Stimulated activated CD4-positive, alpha-beta T cell treated with anti-CD3 and anti-CD28 coated beads, Interleukin-4, amount 100 ng/mL, for 48 hours (primary cell): ENCODE data around the gene SLC35F6.
"Not testable (repeated sequence)": the region's sequence is repeated elsewhere in the genome, so short reads cannot be mapped to it uniquely, and the experiment has no call there.

Source experiments
- DNase-seq, 2 donors: peaks; one replicate each; pipeline ENCODE4 v3.0.0-alpha.2; 2020; ENCODE audit warnings: low read depth in 2 of 2

Gene SLC35F6

GRCh38 chr2:26756337-26756736 is 7.7 kb upstream of the SLC35F6 start:
- no peak for DNase-seq

- no peak for DNase-seq
Measured at GRCh38 chr2:26757873-26758789, 6.0 kb upstream of the SLC35F6 start.

DNA sequence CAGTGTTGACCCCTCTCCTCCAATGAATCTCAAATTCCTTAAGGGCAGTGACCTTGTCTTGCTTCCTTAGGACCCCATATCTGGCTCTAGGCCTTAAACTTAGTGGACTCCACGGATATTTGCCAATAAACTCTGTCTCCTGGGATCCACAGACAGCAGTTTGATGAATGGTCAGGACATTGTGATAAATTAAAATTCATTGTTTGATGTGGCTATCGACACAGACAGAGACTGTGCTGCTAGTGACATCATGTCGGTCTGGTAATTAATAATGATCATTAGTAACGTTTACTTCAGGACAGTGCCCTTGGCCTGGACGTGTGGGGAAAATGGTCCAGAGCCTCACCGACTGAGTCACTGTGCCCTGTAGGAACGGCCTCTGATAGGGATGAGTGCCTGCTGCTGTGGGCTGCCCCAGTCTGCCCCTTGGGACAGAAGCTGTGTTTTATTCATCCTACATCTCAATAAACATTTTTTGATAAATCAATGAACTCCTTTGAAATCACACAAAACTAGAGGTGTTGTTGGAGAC is 5.2 kb upstream of the SLC35F6 start:
- no peak for DNase-seq

DNA sequence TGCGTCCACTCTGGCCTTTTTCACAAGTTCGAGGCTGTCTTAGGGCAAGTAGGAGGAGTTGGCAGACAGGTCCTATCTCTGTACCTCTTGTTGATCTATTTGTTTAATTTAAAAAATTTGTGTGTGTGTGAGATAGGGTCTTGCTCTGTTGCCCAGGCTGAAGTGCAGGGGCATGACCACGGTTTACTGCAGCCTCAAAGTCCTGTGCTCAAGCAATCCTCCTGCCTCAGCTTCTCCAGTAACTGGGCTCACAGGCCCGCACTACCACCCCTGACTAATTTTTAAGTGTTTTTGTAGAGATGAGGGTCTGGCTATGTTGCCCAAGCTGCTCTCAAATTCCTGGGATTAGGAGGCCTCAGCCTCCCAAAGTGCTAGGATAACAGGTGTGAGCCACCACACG is 4.2 kb upstream of the SLC35F6 start:
- no peak for DNase-seq

GRCh38 chr2:26760991-26761390 is 3.1 kb upstream of the SLC35F6 start:
- not testable (repeated sequence) for DNase-seq

- DNase-seq, result no peak
Measured at GRCh38 chr2:26763019-26763418, 1.1 kb upstream of the SLC35F6 start.

DNA sequence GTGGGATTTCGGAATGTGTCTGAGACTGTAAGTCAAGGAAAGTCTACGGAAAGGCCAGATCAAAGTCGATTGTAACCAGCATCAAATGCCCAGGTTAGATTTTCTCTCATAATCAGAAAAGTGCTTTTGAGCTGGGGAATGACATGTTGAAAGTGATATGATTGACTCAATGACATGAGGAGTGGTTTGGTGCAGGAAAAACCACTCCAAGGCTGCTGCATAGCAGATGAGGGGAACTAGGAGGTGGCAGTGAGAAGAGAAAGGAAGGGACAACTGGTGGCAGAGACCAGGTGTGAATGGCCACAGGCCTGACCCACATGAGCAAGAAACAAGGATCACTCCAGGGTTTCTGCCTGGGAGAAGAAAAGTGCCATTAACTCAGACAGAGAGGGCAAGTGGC is 822 bp downstream of the SLC35F6 start:
- DNase-seq, result no peak

GRCh38 chr2:26765475-26766200 is 1.6 kb downstream of the SLC35F6 start:
- DNase-seq, result no peak

GRCh38 chr2:26767129-26767528 is 3.0 kb downstream of the SLC35F6 start:
- DNase-seq, result no peak

DNA sequence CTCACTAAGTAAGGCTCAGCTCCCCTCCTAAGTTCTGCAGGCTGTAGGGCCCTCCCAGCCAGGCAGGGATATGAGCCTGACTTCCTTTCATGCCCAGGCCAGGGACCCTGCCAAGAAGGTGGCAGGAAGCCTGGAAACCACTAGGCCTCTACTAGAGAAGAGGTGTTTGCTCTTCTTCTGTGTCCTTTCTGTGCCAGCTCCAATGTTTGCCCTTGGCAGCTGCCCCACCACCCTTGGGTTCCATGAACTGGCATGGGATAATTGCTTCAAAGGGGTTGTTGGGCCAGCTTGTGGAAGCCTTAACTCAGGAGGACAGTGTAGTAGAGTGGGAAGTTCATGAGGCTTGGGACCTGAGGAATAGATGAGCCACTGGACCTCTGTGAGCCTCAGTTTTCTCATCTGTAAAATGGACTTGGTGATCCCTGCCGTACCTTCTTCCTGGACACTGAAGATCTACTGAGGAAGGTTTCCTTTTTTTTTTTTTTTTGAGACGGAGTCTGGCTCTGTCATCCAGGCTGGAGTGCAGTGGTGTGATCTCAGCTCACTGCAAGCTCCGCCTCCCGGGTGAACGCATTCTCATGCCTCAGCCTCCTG is 3.9 kb downstream of the SLC35F6 start:
- DNase-seq, result no peak

GRCh38 chr2:26768759-26769088 is 4.6 kb downstream of the SLC35F6 start:
- DNase-seq, result no peak

- no peak for DNase-seq
Measured at GRCh38 chr2:26769089-26769761, 5.1 kb downstream of the SLC35F6 start.

DNA sequence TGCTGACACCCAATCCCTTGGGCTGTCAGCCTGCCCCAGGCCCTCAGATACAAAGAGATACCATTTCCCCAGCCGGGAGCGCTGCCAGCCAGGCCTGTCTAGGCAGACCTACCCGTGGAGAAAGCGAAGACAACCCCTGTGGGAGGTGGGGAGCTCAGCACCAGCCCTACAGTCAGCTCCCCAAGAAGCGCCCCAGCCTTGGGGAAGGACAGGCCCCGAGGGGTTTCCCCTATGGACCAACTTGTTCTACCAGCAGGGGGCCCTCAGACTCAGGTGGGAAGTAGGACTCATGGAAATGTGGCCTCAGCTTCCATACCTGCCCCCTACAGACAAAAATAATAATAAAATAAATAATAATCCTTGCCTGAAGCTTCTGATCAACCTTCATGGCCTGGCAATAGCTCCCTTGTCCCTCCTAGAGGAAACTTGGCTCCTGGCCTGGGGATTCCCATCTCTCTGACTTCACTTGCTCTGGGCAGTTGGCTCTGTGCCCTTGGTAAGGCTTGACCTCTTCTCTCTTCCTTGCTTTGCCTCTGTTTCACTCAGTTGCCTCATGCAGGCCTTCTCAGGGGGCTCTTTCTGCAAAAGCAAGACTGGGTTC is 7.0 kb downstream of the SLC35F6 start:
- DNase-seq, result no peak

- DNase-seq, result no peak
Measured at GRCh38 chr2:26772064-26773001, 8.2 kb downstream of the SLC35F6 start.

- DNase-seq, result no peak
Measured at GRCh38 chr2:26776195-26776800, 12.2 kb downstream of the SLC35F6 start.

DNA sequence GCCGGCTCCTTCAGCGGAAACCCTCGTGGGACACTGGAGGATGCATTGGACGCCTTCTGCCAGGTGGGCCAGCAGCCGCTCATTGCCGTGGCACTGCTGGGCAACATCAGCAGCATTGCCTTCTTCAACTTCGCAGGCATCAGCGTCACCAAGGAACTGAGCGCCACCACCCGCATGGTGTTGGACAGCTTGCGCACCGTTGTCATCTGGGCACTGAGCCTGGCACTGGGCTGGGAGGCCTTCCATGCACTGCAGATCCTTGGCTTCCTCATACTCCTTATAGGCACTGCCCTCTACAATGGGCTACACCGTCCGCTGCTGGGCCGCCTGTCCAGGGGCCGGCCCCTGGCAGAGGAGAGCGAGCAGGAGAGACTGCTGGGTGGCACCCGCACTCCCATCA is 14.0 kb downstream of the SLC35F6 start:
- DNase-seq, result no peak

DNA sequence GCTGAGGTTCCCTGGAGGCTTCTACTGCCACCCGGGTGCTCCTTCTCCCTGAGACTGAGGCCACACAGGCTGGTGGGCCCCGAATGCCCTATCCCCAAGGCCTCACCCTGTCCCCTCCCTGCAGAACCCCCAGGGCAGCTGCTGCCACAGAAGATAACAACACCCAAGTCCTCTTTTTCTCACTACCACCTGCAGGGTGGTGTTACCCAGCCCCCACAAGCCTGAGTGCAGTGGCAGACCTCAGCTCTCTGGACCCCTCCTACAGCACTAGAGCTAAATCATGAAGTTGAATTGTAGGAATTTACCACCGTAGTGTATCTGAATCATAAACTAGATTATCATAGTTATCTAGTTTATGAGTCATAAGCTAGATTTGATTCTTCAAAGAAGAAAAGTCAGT is 14.4 kb downstream of the SLC35F6 start:
- DNase-seq, result no peak

DNA sequence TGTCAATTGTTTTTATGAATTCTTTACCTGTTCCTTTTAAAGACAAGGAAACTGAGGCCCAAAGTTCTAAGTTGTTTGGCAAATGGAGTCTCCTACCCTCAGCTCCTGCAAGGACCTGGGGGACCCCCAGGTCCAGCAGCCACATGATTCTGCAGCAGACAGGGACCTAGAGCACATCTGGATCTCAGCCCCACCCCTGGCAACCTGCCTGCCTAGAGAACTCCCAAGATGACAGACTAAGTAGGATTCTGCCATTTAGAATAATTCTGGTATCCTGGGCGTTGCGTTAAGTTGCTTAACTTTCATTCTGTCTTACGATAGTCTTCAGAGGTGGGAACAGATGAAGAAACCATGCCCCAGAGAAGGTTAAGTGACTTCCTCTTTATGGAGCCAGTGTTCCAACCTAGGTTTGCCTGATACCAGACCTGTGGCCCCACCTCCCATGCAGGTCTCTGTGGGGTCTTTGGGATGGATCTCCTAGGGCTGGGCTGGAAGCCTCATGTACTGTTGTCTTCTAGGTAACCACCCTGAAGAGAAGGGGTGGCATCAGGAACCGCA is 16.2 kb downstream of the SLC35F6 start:
- DNase-seq, result no peak

- DNase-seq, result no peak
Measured at GRCh38 chr2:26782876-26783704, 19.0 kb downstream of the SLC35F6 start.
